GM19238 (cell line): ENCODE results near the gene MATN4.
"Not testable (repeated sequence)": the region's sequence is repeated elsewhere in the genome, so short reads cannot be mapped to it uniquely, and the experiment has no call there.

Experiments
- DNase-seq: peaks from one replicate; pipeline ENCODE4 v3.0.0; 2011; ENCODE audit warnings: low spot score; ENCODE audit not compliant: insufficient read length

The MATN4 gene, protein sequence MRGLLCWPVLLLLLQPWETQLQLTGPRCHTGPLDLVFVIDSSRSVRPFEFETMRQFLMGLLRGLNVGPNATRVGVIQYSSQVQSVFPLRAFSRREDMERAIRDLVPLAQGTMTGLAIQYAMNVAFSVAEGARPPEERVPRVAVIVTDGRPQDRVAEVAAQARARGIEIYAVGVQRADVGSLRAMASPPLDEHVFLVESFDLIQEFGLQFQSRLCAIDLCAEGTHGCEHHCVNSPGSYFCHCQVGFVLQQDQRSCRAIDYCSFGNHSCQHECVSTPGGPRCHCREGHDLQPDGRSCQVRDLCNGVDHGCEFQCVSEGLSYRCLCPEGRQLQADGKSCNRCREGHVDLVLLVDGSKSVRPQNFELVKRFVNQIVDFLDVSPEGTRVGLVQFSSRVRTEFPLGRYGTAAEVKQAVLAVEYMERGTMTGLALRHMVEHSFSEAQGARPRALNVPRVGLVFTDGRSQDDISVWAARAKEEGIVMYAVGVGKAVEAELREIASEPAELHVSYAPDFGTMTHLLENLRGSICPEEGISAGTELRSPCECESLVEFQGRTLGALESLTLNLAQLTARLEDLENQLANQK

GRCh38 chr20:45308117-45308778 lies at the start of gene MATN4:
Gene MATN4 (minus strand): TSS chr20:45308299. CDS start chr20:45305582, 2,717 bp downstream.
- DNase-seq = no peak

GRCh38 chr20:45355209-45356084 lies 47.3 kb upstream of the MATN4 start:
- DNase-seq = no peak

DNA sequence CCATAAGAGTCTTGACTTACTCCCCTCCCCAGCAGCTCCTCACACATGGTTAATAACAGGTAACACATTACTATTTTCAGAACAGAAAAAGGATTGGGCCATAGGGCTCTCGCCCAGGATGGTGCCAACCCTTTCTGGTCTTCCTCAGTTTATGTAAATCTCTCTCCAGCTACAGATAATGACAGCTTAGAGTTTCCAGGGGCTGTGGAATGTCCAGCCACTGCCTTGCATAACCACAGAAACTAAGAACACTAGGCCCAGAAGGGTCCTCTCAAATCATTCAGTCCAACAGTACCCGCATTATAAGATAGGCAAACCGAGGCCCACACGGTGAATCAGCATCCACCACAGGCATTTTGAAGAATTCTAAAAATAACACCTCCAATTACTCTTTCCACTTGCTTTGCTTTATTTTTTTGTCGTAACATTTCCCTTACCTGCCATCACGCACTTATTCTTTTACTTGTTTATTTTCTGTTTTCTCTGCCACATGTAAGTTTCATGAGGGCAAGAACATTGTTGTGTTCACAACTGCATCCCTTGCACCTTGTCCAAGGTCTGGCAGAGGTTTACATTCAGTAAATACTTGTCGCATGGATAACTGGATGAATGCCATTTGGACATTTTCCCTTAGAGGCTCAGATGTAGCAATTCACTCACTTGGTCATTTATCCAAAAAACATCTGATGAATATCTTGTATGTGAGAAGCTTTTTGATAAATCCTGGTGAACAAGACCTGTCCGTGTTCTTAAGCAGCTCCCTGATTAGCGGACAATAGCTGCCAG lies 46.5 kb upstream of the MATN4 start:
- no peak for DNase-seq

DNA sequence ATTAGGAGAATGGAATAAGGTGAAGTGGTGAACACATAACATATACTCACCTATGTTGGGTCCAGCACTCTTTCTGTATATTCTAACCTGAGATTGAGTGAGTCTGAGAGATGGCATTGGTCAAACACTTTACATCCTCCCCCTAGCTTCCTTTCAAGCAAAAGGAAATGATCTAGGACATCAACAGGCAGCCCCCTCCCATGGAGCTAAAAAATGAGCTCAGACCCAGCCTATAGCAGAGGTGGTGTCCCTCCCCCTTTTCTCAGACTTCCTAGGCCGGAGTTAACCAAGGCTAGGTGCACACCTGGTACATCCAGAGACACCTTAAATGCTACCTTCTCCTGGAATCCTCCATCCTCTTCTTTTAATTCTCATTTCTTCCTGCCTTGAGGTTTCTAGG lies 45.6 kb upstream of the MATN4 start:
- no peak for DNase-seq

- DNase-seq = no peak
Measured at GRCh38 chr20:45352729-45353128, 44.6 kb upstream of the MATN4 start.

- not testable (repeated sequence) for DNase-seq
Measured at GRCh38 chr20:45350795-45351194, 42.7 kb upstream of the MATN4 start.

- DNase-seq = no peak
Measured at GRCh38 chr20:45350217-45350616, 42.1 kb upstream of the MATN4 start.

DNA sequence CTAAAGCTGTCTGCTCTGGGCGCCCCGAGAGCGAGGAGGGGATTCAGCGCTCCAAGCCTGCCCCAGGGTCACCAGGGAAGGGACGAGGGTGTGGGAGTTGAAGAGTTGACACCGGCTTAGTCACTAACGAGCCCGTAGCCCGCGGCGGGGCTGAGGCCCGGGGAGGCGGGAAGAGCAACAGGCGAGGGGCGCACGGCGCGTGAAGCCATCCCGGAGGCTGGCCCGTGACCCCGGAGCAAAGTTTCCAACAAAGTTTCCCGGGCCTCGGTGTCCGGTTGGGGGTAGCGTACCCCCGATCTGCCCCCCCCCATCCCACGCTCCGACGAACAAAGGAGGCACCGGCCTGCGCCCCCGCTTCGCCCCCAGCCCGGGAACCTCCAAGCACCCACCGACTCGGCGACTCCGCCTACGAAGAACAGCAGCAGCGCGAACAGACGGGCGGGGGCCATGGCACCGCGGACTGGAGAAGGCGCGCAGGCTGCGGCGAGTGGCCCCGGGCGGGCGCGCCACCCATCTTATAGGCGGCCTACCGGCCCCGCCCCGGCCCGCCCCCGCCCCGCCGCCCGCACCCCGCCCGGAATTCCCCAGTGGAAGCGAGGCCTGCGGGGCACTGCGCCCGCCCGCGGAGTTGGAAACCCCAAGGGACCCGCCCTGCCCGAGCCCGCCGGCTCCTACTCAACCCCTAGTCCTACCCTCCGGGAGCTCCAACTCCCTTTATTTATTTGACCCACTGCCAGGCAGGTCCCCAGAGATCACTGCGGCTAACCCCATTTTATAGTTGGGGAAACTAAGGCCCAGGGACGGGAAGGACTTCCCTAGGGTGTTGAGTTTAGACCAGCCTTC lies 40.1 kb upstream of the MATN4 start, which contains the start of gene SDC4:
SDC4 (minus strand) TSS at position 489 of the 843 bp plus-strand sequence; CDS start at position 449, 40 bp downstream.
- no peak for DNase-seq

- no peak for DNase-seq
Measured at GRCh38 chr20:45347297-45347935, 39.3 kb upstream of the MATN4 start.

DNA sequence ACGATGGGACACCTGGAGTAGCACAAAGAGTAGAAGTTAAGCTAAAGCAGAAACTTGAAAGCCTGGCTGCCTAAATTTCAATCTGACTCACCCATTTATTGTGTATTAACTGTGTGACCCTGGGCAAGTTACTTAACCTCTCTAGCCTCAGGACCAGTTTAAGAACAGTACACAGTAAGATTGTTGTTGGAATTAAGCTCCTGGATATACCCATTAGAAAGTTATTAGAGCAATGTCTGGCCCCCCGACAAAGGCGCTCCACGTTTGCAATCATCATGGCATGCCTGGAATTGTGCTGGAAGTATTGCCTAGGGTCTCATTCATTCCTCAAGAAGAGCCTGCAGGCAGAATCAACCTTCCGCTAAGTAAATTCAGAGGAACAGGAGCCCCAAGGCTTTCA lies 38.8 kb upstream of the MATN4 start:
- no peak for DNase-seq

DNA sequence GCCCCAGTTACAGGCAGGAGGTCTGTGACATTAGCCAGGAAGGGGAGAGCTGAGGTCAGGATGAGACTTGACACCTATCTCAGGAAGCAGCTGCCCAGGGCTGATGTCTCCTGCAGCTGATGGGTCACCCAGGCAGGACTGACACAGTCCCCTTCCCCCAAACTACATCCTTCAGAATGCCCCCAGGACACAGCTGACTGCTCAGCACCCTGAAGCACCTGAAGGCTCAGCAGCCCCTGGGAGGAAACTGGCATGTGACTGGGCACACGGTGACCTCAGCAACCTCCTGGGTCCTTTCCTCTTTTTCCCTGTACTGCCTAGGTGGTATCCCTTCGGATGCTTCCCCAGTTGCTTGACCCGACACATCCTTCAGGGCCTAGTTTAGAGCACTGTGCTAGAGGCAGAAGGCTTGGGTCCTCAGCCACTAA lies 38.2 kb upstream of the MATN4 start:
- no peak for DNase-seq

- DNase-seq = no peak
Measured at GRCh38 chr20:45345104-45345936, 37.2 kb upstream of the MATN4 start.

GRCh38 chr20:45344168-45344860 lies 36.2 kb upstream of the MATN4 start:
- no peak for DNase-seq

- DNase-seq = no peak
Measured at GRCh38 chr20:45343532-45344167, 35.6 kb upstream of the MATN4 start.

- no peak for DNase-seq
Measured at GRCh38 chr20:45342855-45343531, 34.9 kb upstream of the MATN4 start.
